ENCODE results near the gene RNF180. TPM values are rescaled to one million over a fixed set of nuclear protein-coding genes. Genes with fewer than 3 reads are reported as not detected.

The RNF180 gene
- total and polyA plus RNA-seq, 2 of the 13 experiments (the other 11 are each of a cell fraction or from before 2014, with no cell fraction given) = 0.20 TPM; not detected in 1

DNA sequence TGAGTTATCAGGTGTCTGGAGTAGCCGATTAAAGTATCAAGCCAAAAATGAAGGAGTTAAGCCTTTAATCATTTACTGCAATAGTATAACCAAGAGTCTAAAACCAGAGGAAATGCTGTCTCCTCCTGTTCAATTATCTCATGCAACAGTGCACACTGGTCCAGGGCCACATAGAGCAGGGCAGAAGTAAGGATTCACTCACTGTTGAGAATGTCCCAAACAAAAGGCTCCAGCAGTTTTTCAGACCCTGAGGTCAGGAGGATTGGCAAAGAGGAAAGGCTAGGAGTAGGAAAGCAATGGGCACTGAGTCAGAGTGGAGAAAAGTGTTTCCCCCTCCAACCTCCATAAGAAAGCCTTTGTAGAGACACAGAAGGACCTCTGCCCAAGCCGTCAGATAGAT is 168.2 kb downstream of the RNF180 start:
- in situ Hi-C loops (cut with HindIII; ENCODE audit: extremely low pct_ligation_motif_present, low pct_unique_long_range_greater_than_20kb) = no loop called here

More for the DNA sequence above, 168.2 kb downstream of the RNF180 start:
- H3K9ac ChIP-seq (ENCODE audit: insufficient read depth, low read depth, low read length) = no peak overlapping the region
- no peaks in the 10 kb centered on the region for H3K36me3 ChIP-seq (replicated peaks in 1 of 2; ENCODE audit: control insufficient read depth in 1 of 2, insufficient read depth in 2 of 2, low read length in 2 of 2)
- no peak for ATAC-seq
- ChIA-PET CTCF (ENCODE audit: low intra/inter-chr PET ratio, low total read pairs) (no interaction called here), POLR2A (no interaction called here)
- TF ChIP-seq RNF2 (conservative IDR thresholded peaks at IDR 0.05; ENCODE audit: low read depth) (no peak), ZNF770 (CRISPR knock-in tag; IDR thresholded peaks at IDR 0.05) (no peak), MTF2 (CRISPR knock-in tag; IDR thresholded peaks at IDR 0.05; ENCODE audit: borderline replicate concordance) (no peak), ZNF234 (CRISPR knock-in tag; conservative IDR thresholded peaks at IDR 0.05) (no peak), ZEB1 (IDR thresholded peaks at IDR 0.05; ENCODE audit: insufficient replicate concordance, low read depth) (no peak), SKI (IDR thresholded peaks at IDR 0.05; ENCODE audit: partially characterized antibody) (no peak), REXO4 (CRISPR knock-in tag; IDR thresholded peaks at IDR 0.05; ENCODE audit: borderline replicate concordance) (no peak), SPEN (CRISPR knock-in tag; IDR thresholded peaks at IDR 0.05; ENCODE audit: low read depth) (no peak), SETDB1 (CRISPR knock-in tag; IDR thresholded peaks at IDR 0.05; ENCODE audit: borderline replicate concordance) (no peak), IRF2 (CRISPR knock-in tag; IDR thresholded peaks at IDR 0.05) (no peak), ZNF772 (CRISPR knock-in tag; IDR thresholded peaks at IDR 0.05) (no peak), RFX1 (IDR thresholded peaks at IDR 0.05) (no peak)
- TF ChIP-seq, protein P1, sequence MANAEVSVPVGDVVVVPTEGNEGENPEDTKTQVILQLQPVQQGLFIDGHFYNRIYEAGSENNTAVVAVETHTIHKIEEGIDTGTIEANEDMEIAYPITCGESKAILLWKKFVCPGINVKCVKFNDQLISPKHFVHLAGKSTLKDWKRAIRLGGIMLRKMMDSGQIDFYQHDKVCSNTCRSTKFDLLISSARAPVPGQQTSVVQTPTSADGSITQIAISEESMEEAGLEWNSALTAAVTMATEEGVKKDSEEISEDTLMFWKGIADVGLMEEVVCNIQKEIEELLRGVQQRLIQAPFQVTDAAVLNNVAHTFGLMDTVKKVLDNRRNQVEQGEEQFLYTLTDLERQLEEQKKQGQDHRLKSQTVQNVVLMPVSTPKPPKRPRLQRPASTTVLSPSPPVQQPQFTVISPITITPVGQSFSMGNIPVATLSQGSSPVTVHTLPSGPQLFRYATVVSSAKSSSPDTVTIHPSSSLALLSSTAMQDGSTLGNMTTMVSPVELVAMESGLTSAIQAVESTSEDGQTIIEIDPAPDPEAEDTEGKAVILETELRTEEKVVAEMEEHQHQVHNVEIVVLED (CRISPR knock-in tag; IDR thresholded peaks at IDR 0.05; ENCODE audit: borderline replicate concordance) = no peak
- H3K4me3 ChIP-seq (replicated peaks in 1 of 3; ENCODE audit: insufficient read depth in 1 of 3, low read depth in 2 of 3, low read length in 3 of 3) = no peak overlapping the region
- no TSS peak for BruUV-seq (replicated peaks)
- no peak overlapping the region for H3K4me2 ChIP-seq (ENCODE audit: low read depth, low read length)
- 4% methylated on average over 2 of the region's 2 CpGs for WGBS (ENCODE audit: low lambda C conversion rate)
- no peaks in the 10 kb centered on the region for H3K79me2 ChIP-seq (ENCODE audit: insufficient read depth, low read length)
- H3K4me1 ChIP-seq (ENCODE audit: insufficient read depth, low read length) = no peaks in the 10 kb centered on the region
- no peak overlapping the region for H2AFZ ChIP-seq (ENCODE audit: low read length)
- FAIRE-seq = no peak
- no peaks in the 10 kb centered on the region for H4K20me1 ChIP-seq (ENCODE audit: insufficient read depth, low read length)
- no peak for DNase-seq (ENCODE audit: low spot score)
- H3K9me3 ChIP-seq (ENCODE audit: low read length) = no peaks in the 10 kb centered on the region
- H3K27ac ChIP-seq (ENCODE audit: extremely low read length, insufficient read depth, low read length) = no peak overlapping the region
- intact Hi-C loops (cut with micrococcal nuclease; ENCODE audit: unreplicated experiment) = no loop called here
- H3K27me3 ChIP-seq (ENCODE audit: control insufficient read depth in 1 of 2, insufficient read depth in 2 of 2, low read length in 2 of 2) = no peaks in the 10 kb centered on the region

Data from HepG2 (cell line).